Measurements from ENCODE around the gene BNIP3. TPM values are rescaled to one million over a fixed set of nuclear protein-coding genes. Genes with fewer than 3 reads are reported as not detected.

Gene BNIP3
- total and polyA plus RNA-seq, 2 of the 8 experiments (the other 6 are each of a cell fraction or from before 2014, with no cell fraction given) = 25.8 to 58.9 TPM

- TF ChIP-seq TBP (IDR thresholded peaks at IDR 0.05; ENCODE audit: low read depth, low read length) (no peak), RBBP5 (IDR thresholded peaks at IDR 0.05; ENCODE audit: borderline replicate concordance, low read depth, low read length) (no peak), RAD21 (IDR thresholded peaks at IDR 0.05 in 1 of 2, conservative IDR thresholded peaks at IDR 0.05 in 1 of 2; ENCODE audit: low read depth in 2 of 2, low read length in 2 of 2) (no peak), YY1 (IDR thresholded peaks at IDR 0.05; ENCODE audit: low read depth, low read length) (no peak), SRF (IDR thresholded peaks at IDR 0.05; ENCODE audit: low read depth, low read length) (no peak), TCF12 (IDR thresholded peaks at IDR 0.05; ENCODE audit: low read depth, low read length) (no peak), NRF1 (IDR thresholded peaks at IDR 0.05; ENCODE audit: low read depth, low read length) (no peak)
These were observed 39.3 kb downstream of the BNIP3 start (continued) for GRCh38 chr10:131942455-131942854.
